A673 (cell line): ENCODE measurements around the gene LCMT2.

ENCODE experiments used
- CTCF ChIP-seq: fragments of 300-800, 200-600 bp; sonication (generic); conservative IDR thresholded peaks from 2 replicates; pipeline ENCODE4 v1.5.1; 2017; ENCODE audit warnings: low read depth, mild to moderate bottlenecking, antibody characterized with exemption, low read length, moderate library complexity, mixed read lengths
- EZH2 ChIP-seq: fragments of 200-600 bp; sonication (generic); IDR thresholded peaks from 2 replicates; pipeline ENCODE4 v1.6.1; 2017; ENCODE audit warnings: borderline replicate concordance, low read depth, mild to moderate bottlenecking, mixed read lengths, antibody characterized with exemption, low read length; ENCODE audit not compliant: poor library complexity, severe bottlenecking

GRCh38 chr15:43275740-43276562 is 54.4 kb downstream of the LCMT2 start:
- TF ChIP-seq CTCF: no peak
- TF ChIP-seq EZH2: no peak
